Neural cell (in vitro differentiated cells): ENCODE results near the gene DNAJC13.

Experiments
- EP300 ChIP-seq: fragments of 450-650 bp; conservative IDR thresholded peaks from 2 replicates; pipeline ENCODE4 v1.6.1; 2014; ENCODE audit warnings: antibody characterized with exemption, mild to moderate bottlenecking, moderate library complexity; ENCODE audit not compliant: poor library complexity, severe bottlenecking
- EZH2 ChIP-seq: fragments of 200-600, 300-800 bp; shearing (Covaris generic), sonication (generic); IDR thresholded peaks from 2 replicates; pipeline ENCODE4 v1.6.1; 2014; ENCODE audit warnings: antibody characterized with exemption, low read length, borderline replicate concordance, mild to moderate bottlenecking; ENCODE audit not compliant: insufficient read depth, poor library complexity, severe bottlenecking
- MXI1 ChIP-seq: fragments of 450-650 bp; conservative IDR thresholded peaks from 2 replicates; pipeline ENCODE4 v1.6.1; 2014; ENCODE audit warnings: antibody characterized with exemption, mild to moderate bottlenecking; ENCODE audit not compliant: poor library complexity, severe bottlenecking
- POLR2AphosphoS5 ChIP-seq: IDR thresholded peaks from 2 replicates; pipeline ENCODE4 v1.6.1; 2012
- RAD21 ChIP-seq: fragments of 450-650 bp; conservative IDR thresholded peaks from 2 replicates; pipeline ENCODE4 v1.6.1; 2014; ENCODE audit warnings: antibody characterized with exemption, mild to moderate bottlenecking, moderate library complexity
- SMC3 ChIP-seq: fragments of 450-650 bp; conservative IDR thresholded peaks from 2 replicates; pipeline ENCODE4 v1.6.1; 2014; ENCODE audit warnings: antibody characterized with exemption, mild to moderate bottlenecking, moderate library complexity; ENCODE audit not compliant: poor library complexity
- TAF1 ChIP-seq: IDR thresholded peaks from 2 replicates; pipeline ENCODE4 v1.6.1; 2012; ENCODE audit warnings: low read depth
- TF ChIP-seq, protein P1 (sequence below): fragments of 450-650 bp; IDR thresholded peaks from 2 replicates; pipeline ENCODE4 v1.5.1; 2014; ENCODE audit warnings: antibody characterized with exemption, mild to moderate bottlenecking, moderate library complexity; ENCODE audit not compliant: poor library complexity, severe bottlenecking
- TF ChIP-seq, protein P2 (sequence below): IDR thresholded peaks from 2 replicates; pipeline ENCODE4 v1.6.1; 2012; ENCODE audit warnings: borderline replicate concordance

DNA sequence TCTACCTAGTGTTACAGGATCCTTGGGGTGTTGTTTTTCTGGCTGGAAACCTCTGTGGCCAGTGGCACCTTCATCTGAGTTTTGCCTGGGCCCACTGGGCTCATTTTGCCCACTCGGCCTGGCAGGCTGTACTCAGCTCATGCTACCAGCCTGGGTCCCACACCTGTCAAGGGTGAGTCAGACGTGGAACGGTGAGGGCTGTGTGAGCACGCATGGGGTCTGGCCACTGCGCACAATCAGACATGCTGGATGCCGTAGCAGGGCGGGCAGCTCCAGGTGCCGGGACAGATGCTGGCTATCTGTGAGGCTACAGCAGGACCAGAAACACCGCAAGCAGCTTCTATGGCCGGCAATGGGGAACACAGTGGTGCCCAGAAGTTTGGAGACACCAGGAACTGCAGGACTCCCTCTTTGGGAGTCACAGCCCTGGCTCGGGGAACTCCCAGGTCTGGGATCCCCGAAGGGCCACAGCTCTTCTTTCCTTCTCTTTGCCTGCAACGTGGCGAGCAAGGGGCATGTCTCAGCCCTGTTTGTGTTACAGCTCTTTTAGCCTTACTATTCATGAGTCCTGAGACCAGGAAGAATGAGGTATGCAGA lies 35.9 kb upstream of the DNAJC13 start:
- TF ChIP-seq, protein P1, sequence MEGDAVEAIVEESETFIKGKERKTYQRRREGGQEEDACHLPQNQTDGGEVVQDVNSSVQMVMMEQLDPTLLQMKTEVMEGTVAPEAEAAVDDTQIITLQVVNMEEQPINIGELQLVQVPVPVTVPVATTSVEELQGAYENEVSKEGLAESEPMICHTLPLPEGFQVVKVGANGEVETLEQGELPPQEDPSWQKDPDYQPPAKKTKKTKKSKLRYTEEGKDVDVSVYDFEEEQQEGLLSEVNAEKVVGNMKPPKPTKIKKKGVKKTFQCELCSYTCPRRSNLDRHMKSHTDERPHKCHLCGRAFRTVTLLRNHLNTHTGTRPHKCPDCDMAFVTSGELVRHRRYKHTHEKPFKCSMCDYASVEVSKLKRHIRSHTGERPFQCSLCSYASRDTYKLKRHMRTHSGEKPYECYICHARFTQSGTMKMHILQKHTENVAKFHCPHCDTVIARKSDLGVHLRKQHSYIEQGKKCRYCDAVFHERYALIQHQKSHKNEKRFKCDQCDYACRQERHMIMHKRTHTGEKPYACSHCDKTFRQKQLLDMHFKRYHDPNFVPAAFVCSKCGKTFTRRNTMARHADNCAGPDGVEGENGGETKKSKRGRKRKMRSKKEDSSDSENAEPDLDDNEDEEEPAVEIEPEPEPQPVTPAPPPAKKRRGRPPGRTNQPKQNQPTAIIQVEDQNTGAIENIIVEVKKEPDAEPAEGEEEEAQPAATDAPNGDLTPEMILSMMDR, result no peak
- TF ChIP-seq, protein P2, sequence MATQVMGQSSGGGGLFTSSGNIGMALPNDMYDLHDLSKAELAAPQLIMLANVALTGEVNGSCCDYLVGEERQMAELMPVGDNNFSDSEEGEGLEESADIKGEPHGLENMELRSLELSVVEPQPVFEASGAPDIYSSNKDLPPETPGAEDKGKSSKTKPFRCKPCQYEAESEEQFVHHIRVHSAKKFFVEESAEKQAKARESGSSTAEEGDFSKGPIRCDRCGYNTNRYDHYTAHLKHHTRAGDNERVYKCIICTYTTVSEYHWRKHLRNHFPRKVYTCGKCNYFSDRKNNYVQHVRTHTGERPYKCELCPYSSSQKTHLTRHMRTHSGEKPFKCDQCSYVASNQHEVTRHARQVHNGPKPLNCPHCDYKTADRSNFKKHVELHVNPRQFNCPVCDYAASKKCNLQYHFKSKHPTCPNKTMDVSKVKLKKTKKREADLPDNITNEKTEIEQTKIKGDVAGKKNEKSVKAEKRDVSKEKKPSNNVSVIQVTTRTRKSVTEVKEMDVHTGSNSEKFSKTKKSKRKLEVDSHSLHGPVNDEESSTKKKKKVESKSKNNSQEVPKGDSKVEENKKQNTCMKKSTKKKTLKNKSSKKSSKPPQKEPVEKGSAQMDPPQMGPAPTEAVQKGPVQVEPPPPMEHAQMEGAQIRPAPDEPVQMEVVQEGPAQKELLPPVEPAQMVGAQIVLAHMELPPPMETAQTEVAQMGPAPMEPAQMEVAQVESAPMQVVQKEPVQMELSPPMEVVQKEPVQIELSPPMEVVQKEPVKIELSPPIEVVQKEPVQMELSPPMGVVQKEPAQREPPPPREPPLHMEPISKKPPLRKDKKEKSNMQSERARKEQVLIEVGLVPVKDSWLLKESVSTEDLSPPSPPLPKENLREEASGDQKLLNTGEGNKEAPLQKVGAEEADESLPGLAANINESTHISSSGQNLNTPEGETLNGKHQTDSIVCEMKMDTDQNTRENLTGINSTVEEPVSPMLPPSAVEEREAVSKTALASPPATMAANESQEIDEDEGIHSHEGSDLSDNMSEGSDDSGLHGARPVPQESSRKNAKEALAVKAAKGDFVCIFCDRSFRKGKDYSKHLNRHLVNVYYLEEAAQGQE, result no peak
- TF ChIP-seq EZH2, result no peak
- no peak for TF ChIP-seq POLR2AphosphoS5
- TF ChIP-seq RAD21, result no peak
- no peak for TF ChIP-seq EP300
- no peak for TF ChIP-seq MXI1
- TF ChIP-seq TAF1, result no peak
- TF ChIP-seq SMC3, result no peak
